GM12892 (cell line): ENCODE data around the gene SLC18A2. TPM values are rescaled to one million over a fixed set of nuclear protein-coding genes. Genes with fewer than 3 reads are reported as not detected.

Experiments
- DNase-seq: peaks from one replicate; pipeline ENCODE4 v3.0.0; 2011; ENCODE audit not compliant: insufficient read length
- FAIRE-seq: peaks from 2 replicates; lab custom pipeline; 2011; peaks lifted over from hg19 to GRCh38; lab: Jason Lieb, UNC
- POLR2A ChIP-seq: IDR thresholded peaks from 2 replicates; pipeline ENCODE4 v1.6.1; 2011; ENCODE audit warnings: low read depth, low read length, control low read depth
- POLR2AphosphoS5 ChIP-seq: IDR thresholded peaks from 2 replicates; pipeline ENCODE4 v1.6.1; 2011; ENCODE audit warnings: low read depth, low read length, control low read depth
- TAF1 ChIP-seq: IDR thresholded peaks from 2 replicates; pipeline ENCODE4 v1.6.1; 2011; ENCODE audit warnings: low read depth, mild to moderate bottlenecking, control low read depth, low read length, borderline replicate concordance
- polyA plus RNA-seq: library from polyadenylated mRNA; unstranded; fragments of >200 nt; gene quantifications from one replicate; pipeline ENCODE4 v1.2.1, GENCODE V29; 2012; ENCODE audit warnings: missing spikeins, inconsistent platforms; ENCODE audit not compliant: missing spikeins

Gene SLC18A2
- polyA plus RNA-seq: not detected

DNA sequence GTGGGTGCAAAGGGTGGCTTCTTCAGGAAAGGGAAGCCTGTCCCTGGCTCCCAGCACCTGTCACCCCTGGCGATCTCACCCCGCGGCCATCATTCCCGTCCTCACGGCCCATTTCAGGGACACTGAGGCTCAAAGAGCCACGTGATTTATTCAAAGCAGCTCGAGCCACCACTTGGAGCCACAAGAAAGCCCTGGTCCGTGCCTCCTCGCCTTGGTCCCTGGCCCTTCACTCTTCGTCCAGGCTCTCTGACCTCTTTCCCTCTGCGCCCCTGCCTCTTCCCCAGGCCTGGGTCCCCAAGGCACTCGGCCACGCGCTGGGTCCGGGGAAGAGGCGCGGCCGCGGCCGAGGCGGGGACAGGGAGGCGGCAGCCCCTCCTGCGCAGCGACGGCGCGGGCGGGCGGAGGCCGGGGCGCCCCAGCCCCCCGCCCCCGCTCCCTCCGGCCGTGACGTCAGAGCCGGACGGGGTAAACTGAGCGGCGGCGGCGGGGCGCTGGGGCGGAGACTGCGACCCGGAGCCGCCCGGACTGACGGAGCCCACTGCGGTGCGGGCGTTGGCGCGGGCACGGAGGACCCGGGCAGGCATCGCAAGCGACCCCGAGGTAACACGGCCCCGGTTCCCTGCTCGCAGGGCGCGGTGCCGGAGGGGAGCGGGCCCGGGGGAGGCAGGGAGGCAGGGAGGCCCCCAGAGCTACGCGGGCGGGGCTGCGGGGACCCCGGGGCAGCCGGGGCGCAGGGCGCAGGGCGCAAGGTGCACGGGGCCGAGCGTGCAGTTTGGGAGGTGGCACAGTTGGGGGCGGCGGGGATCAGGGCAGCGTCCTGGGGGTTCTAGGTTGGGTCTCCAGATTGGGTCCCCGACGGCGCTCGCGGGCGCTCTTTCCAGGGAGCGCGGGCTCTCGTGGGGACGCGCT lies at the start of gene SLC18A2:
Gene SLC18A2, plus strand, starts transcription at position 494 of the 909 bp plus-strand sequence. CDS start 580 bp downstream, outside the sequence.
- TF ChIP-seq POLR2A (no peak), POLR2AphosphoS5 (no peak), TAF1 (no peak)
- FAIRE-seq (no peak), DNase-seq (no peak)

DNA sequence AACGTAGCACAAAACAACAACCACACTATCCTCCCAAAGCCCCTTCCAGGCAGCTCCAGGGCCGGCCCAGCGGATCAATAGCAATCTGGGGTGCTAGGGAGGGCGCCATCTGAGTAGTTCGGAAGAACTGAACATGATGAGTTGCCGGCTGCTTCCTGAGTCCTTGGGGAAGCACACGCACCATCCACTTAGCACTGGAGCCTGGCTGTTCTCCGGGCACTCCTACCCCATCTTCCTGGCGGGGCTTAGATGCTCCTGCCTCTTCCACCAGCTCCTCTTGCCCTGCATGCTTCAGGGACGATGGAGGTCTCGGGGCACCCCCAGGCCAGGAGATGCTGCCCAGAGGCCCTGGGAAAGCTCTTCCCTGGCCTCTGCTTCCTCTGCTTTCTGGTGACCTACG lies 43.7 kb upstream of the SLC18A2 start, which contains the start of gene KCNK18:
Gene KCNK18, plus strand, starts transcription at position 301 of the 400 bp plus-strand sequence. Its CDS starts 0 bp downstream, at position 301.
- no peak for DNase-seq
- TF ChIP-seq POLR2AphosphoS5 (no peak), POLR2A (no peak), TAF1 (no peak)
- FAIRE-seq: no peak

GRCh38 chr10:117198088-117198487 lies 42.8 kb upstream of the SLC18A2 start:
- FAIRE-seq (no peak), DNase-seq (no peak)
- TF ChIP-seq TAF1 (no peak), POLR2A (no peak), POLR2AphosphoS5 (no peak)

- TF ChIP-seq TAF1 (no peak), POLR2A (no peak), POLR2AphosphoS5 (no peak)
- DNase-seq (no peak), FAIRE-seq (no peak)
Measured at GRCh38 chr10:117201826-117202225, 39.1 kb upstream of the SLC18A2 start.

- no peak for TF ChIP-seq POLR2A
- no peak for TF ChIP-seq POLR2AphosphoS5
- no peak for TF ChIP-seq TAF1
- FAIRE-seq: no peak
- DNase-seq: no peak
Measured at GRCh38 chr10:117204316-117204715, 36.6 kb upstream of the SLC18A2 start.

DNA sequence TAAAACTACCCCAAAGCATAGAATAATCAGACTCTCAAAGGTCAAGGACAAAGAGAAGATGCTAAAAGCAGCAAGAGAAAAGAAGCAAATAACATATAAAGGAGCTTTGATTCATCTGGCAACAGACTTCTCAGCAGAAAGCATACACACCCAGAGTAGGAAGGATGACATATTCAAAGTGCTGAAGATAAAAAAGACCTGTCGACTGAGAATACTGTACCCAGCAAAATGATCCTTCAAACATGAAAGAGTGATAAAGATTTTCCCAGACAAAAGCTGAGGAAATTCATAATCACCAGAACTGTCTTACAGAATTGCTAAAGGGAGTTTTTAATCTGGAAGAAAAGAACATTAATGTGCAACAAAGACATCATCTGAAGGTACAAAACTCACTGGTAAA lies 28.7 kb upstream of the SLC18A2 start:
- TF ChIP-seq TAF1 (no peak), POLR2AphosphoS5 (no peak), POLR2A (no peak)
- DNase-seq: no peak
- FAIRE-seq: no peak

DNA sequence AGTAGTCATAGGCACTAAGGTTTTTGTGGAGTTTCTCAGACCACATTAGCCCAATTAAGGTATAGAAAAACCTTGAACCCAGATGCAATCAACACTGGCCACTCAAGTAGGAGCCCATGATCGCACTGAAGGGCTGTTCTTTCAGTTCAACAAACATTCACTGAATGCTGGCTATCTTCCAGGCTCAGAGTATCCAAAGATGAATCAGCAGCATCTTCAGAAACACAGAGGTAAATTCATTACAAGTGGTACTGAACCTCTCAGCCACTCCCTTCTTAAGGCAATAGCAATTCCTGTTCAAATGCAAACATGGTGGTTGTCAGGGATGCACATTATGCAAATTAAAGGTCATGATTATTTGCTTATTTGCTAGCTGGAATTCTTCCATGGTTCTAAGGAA lies 26.5 kb upstream of the SLC18A2 start:
- no peak for TF ChIP-seq POLR2A
- no peak for TF ChIP-seq POLR2AphosphoS5
- TF ChIP-seq TAF1: no peak
- DNase-seq (no peak), FAIRE-seq (no peak)

DNA sequence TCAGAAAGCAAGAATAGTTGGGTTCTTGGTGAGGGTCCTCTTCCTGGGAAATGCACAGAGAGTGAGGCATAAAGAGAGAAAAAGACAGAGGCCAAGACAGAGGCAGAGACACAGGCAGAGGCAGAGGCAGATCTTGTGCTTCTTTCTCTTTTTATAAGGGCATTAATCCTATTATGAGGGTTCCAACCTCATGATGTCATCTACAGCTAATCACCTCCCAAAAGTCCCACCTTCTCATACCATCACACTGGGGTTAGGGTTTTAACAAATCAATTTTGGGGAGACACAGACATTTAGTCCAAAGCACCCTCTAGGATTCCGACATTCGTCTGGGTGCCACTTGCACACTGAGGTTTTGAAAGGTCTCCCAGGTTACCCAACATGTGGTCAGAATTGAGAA lies 25.8 kb upstream of the SLC18A2 start:
- FAIRE-seq (no peak), DNase-seq (no peak)
- no peak for TF ChIP-seq POLR2A
- no peak for TF ChIP-seq TAF1
- no peak for TF ChIP-seq POLR2AphosphoS5

DNA sequence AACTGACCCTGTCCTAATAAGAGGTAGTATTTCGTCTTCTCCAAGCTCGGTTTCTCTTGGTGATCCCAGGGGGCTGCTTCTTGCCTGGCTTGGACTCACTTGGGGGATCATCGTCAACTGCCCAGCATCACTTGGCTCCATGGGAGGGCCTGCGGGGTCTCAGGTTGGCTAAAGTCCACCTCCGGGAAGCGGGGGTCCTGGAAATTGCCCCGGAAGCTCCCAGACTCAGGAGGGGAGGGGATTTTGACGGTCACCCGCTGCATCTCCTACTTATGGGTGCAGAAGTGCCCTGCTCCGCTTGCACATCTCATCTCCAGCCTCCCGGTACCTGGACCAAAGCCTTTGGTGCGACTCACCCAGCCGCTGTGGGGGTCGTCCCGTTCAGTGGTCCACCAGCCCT lies 24.9 kb upstream of the SLC18A2 start:
- DNase-seq (no peak), FAIRE-seq (no peak)
- no peak for TF ChIP-seq POLR2AphosphoS5
- no peak for TF ChIP-seq TAF1
- no peak for TF ChIP-seq POLR2A

DNA sequence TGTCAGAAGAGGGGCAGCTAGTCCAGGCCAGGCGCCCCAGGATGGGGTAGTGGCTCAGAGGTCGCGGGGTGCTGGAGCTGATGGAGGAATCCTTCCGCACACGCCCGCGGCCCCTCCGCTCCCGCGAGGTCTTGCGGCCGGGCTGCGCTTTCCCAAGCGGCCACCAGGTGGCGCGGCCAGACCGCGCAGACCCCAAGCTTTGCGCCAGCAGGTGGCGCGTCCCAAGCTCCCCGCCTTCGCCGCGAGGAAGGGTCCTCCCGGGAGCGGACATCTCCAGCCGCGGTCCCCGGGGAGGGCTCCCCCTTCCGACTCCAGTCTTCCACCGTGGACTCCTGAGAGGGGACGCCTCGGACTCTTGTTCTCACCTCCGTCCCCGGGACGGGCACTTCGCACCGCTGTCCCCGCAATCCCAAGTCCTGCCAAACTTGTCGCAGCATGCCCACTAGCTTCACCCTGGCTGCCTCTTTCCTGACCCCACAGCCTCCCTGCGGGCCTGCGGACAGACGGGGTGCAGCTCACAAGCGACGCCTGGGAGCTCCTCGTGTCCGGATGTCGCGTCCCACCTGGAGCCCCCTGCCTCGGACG lies 24.2 kb upstream of the SLC18A2 start:
- FAIRE-seq (peak; percentile 88), DNase-seq (peak; percentile 94)
- TF ChIP-seq TAF1 (no peak), POLR2AphosphoS5 (no peak), POLR2A (no peak)

- no peak for DNase-seq
- TF ChIP-seq TAF1 (no peak), POLR2A (no peak), POLR2AphosphoS5 (no peak)
- FAIRE-seq: no peak
Measured at GRCh38 chr10:117217196-117217761, 23.6 kb upstream of the SLC18A2 start.
